ENCODE measurements around the gene SMIM35. TPM values are rescaled to one million over a fixed set of nuclear protein-coding genes. Genes with fewer than 3 reads are reported as not detected.

SMIM35 gene
- total RNA-seq, 4 donors from 2014 or later, result not detected

GRCh38 chr11:118015385-118015841 lies 71.3 kb downstream of the SMIM35 start:
- TF ChIP-seq CTCF (IDR thresholded peaks at IDR 0.05; ENCODE audit: low read depth), result no peak

- TF ChIP-seq CTCF (IDR thresholded peaks at IDR 0.05; ENCODE audit: low read depth), result no peak
Measured at GRCh38 chr11:118014022-118014421, 72.7 kb downstream of the SMIM35 start.

- no peak for TF ChIP-seq CTCF (IDR thresholded peaks at IDR 0.05; ENCODE audit: low read depth)
Measured at GRCh38 chr11:118012083-118012669, 74.6 kb downstream of the SMIM35 start.

- TF ChIP-seq CTCF (IDR thresholded peaks at IDR 0.05; ENCODE audit: low read depth), result no peak
Measured at GRCh38 chr11:118010738-118011461, 75.9 kb downstream of the SMIM35 start.

- TF ChIP-seq CTCF (IDR thresholded peaks at IDR 0.05; ENCODE audit: low read depth), result no peak
Measured at GRCh38 chr11:118009864-118010737, 76.7 kb downstream of the SMIM35 start.

- TF ChIP-seq CTCF (IDR thresholded peaks at IDR 0.05; ENCODE audit: low read depth), result no peak
Measured at GRCh38 chr11:118008271-118008911, 78.4 kb downstream of the SMIM35 start.

All from subcutaneous adipose tissue (tissue), 4 donors.